Urothelium cell line (cell line): ENCODE measurements around the gene SRPX.

Experiments used
- DNase-seq: peaks from one replicate; pipeline ENCODE4 v3.0.0; 2011; ENCODE audit warnings: low spot score, mixed read lengths
- FAIRE-seq: peaks from 2 replicates; lab custom pipeline; 2011; peaks lifted over from hg19 to GRCh38; lab: Jason Lieb, UNC

SRPX gene

DNA sequence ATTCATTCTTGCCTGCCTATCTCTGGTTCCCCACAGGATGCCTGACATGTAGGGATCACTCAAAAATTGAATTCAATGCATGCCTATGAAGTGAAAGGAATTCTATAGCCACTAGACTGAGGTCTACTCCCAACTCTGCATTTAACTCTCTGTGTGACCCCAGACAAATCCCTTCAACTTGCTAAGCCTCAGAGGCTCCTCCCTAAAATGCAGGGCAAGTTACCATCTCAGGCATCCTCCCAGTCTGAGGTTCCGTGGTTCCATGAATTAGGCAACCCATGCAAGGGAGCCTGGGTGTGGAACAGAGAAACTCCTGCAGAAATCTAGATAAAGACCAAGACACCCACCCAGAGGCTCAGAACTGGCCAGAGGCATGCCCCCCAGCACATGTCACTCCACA lies 6.6 kb downstream of the SRPX start:
- DNase-seq, result no peak
- FAIRE-seq, result no peak

DNA sequence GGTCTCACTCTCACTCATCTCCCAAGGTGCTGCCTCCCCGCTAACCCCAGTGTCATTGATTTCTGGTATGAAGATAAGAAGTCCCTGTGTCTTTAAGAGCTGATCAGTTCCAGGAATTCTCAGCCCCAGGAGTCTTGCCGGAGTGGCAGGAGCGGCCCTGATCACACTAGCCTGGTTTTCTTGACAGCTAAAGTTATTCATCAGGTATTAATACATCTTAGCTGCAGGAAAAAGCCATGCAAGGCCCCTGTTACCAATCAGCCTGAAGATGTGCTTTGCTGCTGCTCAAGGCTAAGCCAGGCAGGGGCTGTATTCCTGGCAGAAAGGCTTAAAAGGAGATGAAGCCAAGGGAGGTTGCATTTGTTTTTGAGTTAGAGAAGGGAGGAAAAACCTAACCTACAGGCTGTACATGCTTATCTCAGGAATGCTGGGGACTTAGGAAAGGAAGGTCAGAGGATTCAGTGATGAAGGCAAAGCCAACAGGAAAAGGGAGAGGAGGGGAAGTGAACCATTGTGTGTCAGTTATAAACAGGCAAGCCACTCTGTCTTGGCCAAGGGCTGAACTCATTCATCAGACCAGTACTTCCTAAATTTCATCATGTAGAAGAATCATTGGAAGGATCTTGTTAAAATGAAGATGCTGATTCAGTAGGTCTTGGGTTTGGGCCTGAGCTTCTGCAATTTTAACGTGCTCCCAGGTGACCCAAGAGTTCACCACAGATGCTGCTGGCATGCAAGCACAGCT lies 8.6 kb downstream of the SRPX start:
- no peak for DNase-seq
- no peak for FAIRE-seq

DNA sequence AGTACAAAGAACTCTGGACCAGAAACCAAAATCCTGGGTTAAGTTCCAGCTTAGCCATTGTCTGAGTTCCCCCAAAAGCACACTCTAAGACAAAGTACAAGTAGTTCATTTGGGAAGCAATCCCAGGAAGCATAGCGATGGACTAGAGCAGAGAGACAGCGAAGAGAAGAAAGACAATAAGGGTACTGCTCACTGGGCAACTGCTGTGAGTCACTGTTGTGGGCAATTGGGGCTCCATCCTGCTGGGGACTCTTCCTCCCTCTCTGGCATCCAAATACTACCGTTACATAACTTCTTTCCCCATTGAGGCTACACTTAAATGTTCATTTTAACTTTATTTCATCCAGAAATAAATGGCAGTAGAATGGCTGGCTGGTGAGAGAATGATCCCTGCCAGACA lies 14.1 kb downstream of the SRPX start:
- DNase-seq (no peak), FAIRE-seq (no peak)

DNA sequence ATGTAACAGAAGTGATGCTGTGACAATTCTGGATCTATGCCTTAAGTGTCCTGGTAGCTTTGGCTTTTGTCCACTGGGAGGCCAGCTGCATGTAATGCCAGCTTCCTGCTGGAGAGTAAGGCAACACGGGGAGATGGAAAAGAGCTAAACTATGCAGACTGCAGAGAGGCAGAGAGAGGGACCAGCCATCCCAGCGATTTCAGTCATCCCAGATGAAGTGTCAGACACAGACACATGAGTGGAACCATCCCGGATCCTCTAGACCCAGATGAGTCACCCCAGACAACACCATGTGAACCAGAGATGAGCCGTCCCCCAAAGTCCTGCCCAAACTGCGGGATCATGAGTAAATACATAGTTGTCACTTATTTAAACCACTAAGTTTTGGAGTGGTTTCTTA lies 14.6 kb downstream of the SRPX start:
- DNase-seq (no peak), FAIRE-seq (no peak)

DNA sequence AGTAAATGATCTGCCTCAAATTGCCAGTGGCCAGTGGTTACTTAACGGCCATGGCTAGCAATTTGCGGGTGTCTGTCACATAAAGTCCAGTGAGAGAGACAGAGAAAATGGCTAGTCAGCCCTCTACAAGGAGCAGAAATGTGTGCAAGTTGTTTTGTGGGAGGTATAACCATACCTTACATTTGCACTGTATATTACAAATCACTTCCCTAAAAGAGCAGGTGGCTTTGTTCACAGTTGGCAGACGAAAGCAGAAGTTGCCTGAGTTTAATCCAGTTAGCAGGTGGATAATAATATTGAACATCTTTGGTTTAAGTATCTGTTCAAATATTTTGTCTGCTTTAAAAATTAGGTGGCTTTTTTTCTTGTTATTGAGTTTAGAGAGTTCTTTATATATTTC lies 15.6 kb downstream of the SRPX start:
- DNase-seq, result no peak
- no peak for FAIRE-seq

DNA sequence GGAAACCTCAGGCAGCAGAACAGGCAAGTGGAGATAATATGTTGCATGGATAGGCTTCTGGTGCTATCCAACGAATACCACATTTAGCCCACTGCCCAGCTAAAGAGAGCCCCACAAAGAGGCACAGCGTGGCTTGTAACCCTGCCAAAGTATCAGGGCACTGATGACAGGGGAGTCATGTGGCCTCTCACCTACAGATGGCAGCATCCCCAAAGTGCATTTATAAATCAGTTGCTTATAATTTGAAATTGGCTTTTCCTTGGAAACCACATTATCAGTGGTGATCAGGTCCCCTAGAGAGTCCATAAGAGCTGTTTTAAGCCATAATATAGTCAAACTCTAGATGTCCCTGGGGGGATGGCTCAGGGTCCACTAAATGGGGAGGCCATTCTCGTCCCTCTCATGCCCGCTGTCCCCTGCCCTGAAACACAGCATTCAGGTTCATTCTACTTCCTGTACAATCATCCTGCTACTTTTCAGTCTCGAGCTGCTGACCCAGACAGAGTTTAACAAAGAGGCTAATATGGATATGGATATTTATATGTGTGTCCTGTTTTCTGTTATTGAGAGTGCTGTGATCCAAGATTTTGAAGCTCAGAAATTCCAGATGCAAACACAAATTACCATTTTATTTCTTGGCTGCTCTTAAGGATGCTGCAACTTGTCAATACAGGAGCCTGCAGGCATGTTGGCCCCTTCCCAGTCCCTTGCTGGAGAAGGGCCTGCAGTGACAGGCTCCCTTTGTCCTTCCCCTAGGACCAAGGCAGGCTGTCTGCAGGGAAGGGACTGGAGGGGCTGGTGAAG lies 28.5 kb downstream of the SRPX start:
- no peak for FAIRE-seq

DNA sequence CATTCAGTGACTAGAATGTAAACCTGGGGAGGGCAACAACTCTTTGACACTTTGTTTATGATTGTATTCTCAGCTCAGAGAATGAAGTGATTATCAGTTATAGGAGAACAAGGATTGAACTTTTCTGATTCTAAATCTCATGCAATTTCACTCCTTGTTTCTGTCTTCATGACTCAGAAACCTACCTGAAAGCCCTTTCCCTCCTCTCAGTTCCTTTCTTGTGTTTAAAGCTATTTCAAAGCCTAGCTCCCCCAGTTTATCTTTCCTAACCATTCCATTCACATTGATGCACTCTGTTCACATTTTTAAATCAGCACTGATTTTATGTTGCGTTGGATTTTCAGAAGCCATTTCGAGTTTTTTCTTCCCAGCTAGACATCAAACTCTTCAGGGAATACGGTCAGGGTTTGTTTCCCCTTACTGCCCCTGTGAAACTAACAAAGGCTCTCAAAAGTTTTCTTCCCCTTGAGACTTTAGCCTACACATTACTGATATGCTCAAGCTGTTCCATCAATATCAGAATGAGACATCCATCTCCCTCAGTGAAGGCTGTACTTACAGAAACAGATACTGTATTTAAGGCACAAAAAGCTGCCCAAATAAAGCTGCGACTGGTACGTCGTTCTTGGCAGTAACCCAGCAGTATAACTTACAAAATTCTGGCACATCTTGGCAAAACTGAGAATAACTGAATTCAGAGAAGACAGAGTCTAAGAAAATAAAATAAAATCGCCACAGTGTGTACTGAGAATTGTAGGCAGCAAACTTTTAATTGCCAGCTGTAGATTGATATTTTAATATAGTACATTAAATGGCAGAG lies 31.0 kb downstream of the SRPX start:
- FAIRE-seq (no peak), DNase-seq (no peak)

More for the DNA sequence above, 28.5 kb downstream of the SRPX start:
- DNase-seq, result peak; percentile 20

DNA sequence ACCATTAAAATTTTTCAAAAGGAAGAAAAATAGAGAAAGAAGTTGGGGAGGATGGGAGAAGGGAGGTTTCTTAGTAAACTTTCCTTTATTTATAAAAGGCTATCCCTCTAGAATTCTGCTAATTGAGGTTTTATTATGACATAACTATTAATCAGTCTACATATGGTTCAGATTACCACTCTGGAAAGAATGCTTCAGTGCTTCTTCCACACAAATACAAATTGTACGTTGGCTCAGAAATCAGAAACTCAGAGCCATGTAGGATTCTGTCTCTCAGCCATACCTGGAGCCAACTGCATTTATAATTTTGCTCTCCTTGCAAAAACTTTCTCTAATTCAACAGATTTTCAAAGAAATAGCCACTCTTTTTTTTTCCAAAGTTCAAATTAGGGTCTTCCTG lies 37.1 kb downstream of the SRPX start:
- FAIRE-seq, result no peak

DNA sequence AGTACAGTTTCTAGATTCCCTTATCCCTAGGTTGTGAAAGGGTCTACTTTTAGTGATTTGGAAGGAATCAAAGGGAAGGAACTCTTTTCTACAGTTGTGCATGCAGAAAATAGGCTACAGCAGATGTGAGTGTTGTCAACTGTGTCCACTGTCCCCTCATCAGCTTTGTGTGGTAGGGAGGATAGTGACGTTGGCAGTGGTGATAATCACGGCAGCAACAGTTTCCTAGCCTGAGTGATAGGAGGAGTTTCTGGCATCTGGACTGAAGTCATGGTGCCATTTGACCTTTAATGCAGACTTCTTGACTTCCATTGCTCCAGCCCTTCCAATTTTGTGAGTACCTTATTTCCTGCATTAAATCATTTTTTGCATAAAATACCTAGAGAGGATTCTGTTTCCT lies 39.3 kb downstream of the SRPX start:
- DNase-seq (no peak), FAIRE-seq (no peak)

More for the DNA sequence above, 37.1 kb downstream of the SRPX start:
- DNase-seq, result no peak

DNA sequence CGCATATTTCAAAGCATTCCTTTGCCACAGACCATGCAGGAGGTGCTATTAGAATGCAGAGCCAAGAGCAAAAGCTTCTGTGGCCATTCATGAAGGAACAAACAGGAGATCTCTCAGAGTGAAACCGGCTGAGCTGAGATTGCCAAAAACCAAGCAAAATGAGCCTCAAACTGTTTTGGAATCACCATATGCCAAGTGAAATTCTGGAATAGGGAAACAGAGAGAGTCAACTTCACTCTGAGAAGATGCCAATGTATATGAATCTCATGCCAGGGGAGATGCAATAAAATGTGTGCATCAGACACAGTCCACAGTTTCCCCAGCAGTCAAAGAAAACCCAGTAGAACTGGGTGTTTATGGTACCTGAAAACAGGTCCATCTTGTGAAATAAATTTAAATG lies 42.3 kb downstream of the SRPX start:
- DNase-seq (no peak), FAIRE-seq (no peak)

DNA sequence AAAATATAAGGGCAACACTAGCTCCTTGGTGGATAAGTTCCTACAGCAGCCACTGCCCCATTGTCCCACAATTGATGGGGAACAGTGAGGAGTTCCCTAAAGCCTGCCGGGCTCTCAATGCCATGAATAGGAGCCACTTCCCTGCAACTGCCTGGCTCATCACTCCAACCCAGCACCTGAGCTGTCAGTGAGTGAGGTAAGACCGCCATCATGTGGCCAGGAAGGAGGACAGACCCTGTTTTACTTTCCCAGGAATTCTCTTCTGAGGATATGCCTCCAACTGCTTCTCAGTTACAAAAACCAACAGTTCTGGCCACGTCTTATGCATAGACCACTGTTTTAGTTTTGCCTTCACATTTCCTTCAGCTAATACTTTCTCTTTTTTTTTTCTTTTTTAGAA lies 45.5 kb downstream of the SRPX start:
- DNase-seq (peak; percentile 47), FAIRE-seq (no peak)

DNA sequence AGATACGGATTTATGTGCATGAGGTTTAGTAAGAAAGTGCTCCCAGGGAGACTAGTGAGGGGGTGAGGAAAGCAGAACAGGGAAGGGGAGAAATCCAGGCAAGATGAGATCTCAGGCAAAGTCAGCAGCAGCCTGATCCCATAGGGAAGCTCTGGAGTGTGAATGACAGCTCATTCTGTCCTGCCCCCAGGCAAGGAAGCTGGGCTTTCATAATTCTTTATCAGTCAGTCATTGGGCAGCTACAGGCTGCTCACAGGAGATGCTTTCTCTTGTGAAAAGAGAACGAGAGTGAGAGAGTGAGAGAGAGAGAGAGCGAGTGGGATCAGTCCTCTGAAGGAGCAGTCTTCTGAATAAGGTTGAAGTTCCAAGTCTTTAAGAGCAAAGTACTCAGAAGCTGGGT lies 48.1 kb downstream of the SRPX start:
- FAIRE-seq (no peak), DNase-seq (no peak)

DNA sequence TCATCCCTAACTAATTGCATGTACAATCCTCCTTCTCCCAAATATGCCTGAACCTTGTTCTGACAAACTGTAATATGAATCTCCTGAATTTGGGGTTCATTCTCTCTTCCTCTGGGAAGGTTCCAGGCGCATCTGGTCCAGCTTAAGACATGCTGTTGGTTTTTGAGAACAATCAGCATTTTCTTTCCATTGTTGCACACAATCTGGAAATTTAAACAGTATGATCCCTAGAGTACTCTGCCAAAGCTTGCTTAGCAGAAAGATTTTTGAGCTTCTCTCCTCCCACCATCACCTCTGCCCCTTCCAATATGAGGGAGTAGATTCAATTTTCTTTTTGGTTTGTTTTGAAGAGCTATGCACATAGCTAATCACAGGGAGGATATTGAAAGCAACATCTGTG lies 50.1 kb downstream of the SRPX start:
- FAIRE-seq, result no peak
- DNase-seq, result no peak

DNA sequence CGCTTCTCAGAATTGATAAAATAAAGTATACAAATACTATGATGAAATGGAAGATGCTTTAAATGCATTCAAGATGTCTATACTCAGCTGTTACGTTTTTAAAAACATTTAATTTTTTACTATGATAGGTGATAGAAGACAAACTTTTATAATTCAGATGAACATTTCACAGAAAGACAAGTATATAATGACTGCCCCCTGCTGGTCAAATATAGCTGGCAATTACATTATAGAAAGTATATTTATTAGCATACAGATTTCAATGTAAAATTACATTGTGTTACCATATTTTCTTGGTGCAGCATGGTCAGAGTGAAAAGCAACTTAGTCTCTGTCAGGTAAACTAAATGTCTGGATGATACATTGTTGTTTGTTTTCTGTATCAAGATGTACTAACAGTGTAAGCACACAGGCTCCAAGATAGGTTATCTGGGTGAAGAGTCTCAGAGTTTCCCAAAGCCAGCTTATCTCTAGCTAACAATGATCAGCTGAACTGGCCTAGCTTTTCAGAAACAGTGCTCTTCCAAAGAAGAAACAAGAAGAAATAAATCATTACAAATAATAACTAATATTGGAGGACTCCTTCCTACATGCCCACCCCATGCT lies 54.1 kb downstream of the SRPX start:
- DNase-seq, result no peak
- no peak for FAIRE-seq

DNA sequence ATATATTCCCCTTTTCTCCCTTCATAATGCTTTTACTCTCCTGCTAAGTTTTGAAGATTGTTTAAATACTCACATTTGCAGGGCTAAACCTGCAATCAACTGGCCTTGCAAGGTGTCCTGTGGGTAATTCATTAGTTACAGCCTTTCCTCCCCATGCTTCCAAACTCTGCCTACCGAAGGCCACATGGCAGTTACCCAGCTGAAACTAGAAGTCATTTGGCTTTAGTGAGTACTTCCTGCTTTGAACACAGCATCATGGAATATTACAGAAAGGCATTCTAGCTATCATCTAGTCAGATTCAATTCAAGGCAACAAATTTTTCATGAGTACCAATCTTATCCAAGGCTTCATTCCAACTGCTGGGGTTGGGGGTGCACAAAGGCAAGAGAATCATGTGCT lies 55.6 kb downstream of the SRPX start:
- FAIRE-seq (no peak), DNase-seq (no peak)

DNA sequence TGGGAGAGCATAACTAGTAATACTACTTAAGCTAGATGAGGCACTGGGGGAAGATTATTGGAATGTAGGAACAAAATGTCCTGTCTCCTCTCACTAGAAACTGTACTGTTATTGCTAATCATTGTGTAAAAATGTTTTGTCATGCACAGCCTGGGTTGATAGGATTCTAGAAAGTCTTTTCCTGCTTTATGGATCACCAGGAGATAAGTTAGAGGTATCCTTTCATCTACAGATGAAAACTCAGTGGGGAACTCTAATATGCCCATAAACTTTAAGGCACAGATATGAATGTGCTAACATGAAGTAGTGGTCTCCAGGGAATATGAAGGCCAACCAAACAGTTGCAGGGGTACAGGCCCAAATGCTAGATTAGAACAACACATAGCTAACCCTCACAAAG lies 57.5 kb downstream of the SRPX start:
- DNase-seq (no peak), FAIRE-seq (no peak)

DNA sequence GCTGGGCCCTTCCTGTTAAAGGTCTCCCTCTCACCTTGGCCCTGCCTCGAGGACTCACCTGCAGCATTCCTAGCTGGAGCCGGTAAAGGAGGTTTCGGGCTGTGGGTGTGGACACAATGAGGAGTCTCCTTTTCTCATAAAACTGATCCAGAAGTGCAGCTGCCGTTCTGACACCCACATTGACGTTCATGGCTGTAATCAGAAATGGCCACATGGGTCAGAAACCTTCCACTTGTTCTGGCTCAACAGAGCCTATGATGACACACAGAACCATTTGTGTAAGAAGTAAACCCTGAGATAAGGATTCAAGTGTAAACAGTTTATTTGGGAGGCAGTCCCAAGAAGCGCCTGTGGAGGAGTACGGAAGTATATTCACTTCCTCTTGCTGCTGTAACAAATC lies 63.8 kb downstream of the SRPX start:
- FAIRE-seq (no peak), DNase-seq (no peak)

DNA sequence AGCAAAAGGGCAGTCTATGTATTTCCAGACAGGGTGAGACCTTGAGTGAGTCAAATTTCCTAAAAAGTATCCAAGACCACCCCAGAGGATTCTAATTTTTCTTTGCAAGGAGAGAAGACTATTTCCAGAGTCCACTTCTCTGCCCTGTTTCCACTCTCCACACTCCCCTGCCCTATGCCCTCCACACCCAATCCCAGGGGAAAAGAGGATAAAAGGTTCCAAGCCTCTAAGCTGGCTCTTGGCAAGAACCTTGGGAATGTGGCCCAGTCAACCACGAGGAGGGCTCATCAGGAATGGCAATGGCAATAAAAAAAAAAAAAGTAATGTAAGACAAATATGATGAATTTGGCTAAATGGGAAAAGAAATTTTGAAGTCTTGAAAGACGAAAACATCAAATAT lies 65.9 kb downstream of the SRPX start:
- DNase-seq (no peak), FAIRE-seq (no peak)

DNA sequence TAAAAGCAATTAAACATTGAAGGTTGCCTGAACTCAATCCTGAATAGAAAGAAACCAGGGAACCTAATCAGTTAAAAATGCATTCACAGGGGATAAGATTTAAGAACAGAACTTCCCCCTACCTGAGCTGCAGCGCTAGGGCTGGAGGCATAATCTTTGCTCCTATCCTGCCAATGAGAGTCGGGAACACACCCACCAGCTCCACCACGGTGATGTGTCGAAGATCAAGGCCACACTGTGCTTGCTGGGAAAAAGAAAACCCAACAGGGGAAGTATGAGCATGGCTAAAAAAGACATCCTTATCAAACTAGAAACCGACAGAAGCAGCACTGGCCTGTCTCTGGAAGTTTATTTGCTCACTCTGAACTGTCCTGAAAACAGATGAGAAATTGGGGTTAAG lies 66.3 kb downstream of the SRPX start:
- FAIRE-seq (no peak), DNase-seq (no peak)

DNA sequence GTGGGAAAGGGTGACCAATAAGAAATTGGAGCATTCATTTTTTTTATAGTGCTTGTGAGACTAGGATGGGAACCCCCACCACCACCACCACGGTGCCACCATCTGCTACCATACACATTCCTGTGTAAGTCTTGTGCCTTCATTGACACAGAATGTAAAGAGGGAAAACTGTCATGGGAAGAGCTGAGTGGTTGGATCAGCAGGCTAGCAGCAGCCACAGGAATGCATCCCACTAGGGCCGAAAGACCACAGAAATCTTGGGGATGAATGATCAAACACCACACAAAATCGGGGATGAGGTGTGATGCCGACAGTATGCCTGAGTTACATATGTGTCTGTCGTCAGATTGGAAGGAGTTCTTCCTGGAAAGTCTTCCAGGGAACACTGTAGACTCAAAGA lies 69.2 kb downstream of the SRPX start:
- DNase-seq, result peak; percentile 19
- no peak for FAIRE-seq

DNA sequence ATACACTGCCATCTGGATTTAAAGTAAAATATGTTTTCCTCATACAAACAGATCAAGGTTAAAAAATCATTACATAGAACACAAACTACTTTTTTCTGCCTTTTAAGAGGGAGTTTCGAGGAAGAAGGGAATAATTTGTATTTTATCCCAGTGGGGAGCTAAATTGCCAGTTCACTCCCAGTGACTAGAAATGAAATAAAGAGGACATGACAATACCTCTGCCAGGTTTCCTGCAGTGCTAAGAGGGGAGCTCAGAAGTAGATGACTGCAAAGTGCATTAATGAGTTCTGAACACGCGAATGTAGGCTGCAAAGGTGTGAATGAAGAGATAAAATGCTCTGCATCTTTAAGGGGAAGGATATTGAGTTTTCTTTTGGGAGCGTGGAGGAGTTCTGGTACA lies 69.7 kb downstream of the SRPX start:
- DNase-seq, result no peak
- FAIRE-seq, result no peak
